GM19438 (cell line): ENCODE data around the gene LILRA6.
"Not testable (repeated sequence)": the region's sequence is repeated elsewhere in the genome, so short reads cannot be mapped to it uniquely, and the experiment has no call there.

ENCODE experiments used
- ATAC-seq: cut with Tn5 transposase; IDR thresholded peaks from one replicate; pipeline ENCODE4 v1.9.1; 2021; ENCODE audit warnings: low read depth; ENCODE audit not compliant: unreplicated experiment

Gene LILRA6

GRCh38 chr19:54242646-54243045 lies at the start of gene LILRA6:
LILRA6 (minus strand) TSS chr19:54242790.
- ATAC-seq: not testable (repeated sequence)

GRCh38 chr19:54289160-54289559 lies 46.6 kb upstream of the LILRA6 start:
- ATAC-seq: not testable (repeated sequence)

GRCh38 chr19:54287456-54287855 lies 44.9 kb upstream of the LILRA6 start:
- no peak for ATAC-seq

- not testable (repeated sequence) for ATAC-seq
Observed at GRCh38 chr19:54286283-54286682, 43.7 kb upstream of the LILRA6 start.

- ATAC-seq: not testable (repeated sequence)
Observed at GRCh38 chr19:54285427-54286056, 43.0 kb upstream of the LILRA6 start.

- ATAC-seq: no peak
Observed at GRCh38 chr19:54282686-54283470, 40.3 kb upstream of the LILRA6 start.

GRCh38 chr19:54281729-54282075 lies 39.1 kb upstream of the LILRA6 start:
- ATAC-seq: not testable (repeated sequence)

GRCh38 chr19:54281007-54281728 lies 38.6 kb upstream of the LILRA6 start, which contains the start of gene LILRB2:
LILRB2 (minus strand) TSS chr19:54281110; CDS start chr19:54280496, 614 bp downstream.
- no peak for ATAC-seq

GRCh38 chr19:54280441-54280840 lies 37.9 kb upstream of the LILRA6 start:
- not testable (repeated sequence) for ATAC-seq

- not testable (repeated sequence) for ATAC-seq
Observed at GRCh38 chr19:54280025-54280424, 37.4 kb upstream of the LILRA6 start.

- no peak for ATAC-seq
Observed at GRCh38 chr19:54279406-54279962, 36.9 kb upstream of the LILRA6 start.

- not testable (repeated sequence) for ATAC-seq
Observed at GRCh38 chr19:54278571-54279195, 36.1 kb upstream of the LILRA6 start.

GRCh38 chr19:54278056-54278455 lies 35.5 kb upstream of the LILRA6 start:
- ATAC-seq: not testable (repeated sequence)

GRCh38 chr19:54277111-54277615 lies 34.6 kb upstream of the LILRA6 start:
- ATAC-seq: not testable (repeated sequence)

- no peak for ATAC-seq
Observed at GRCh38 chr19:54275951-54276350, 33.4 kb upstream of the LILRA6 start.

GRCh38 chr19:54274516-54274915 lies 31.9 kb upstream of the LILRA6 start:
- ATAC-seq: not testable (repeated sequence)

GRCh38 chr19:54273821-54274220 lies 31.2 kb upstream of the LILRA6 start:
- no peak for ATAC-seq

- not testable (repeated sequence) for ATAC-seq
Observed at GRCh38 chr19:54272181-54272580, 29.6 kb upstream of the LILRA6 start.

- not testable (repeated sequence) for ATAC-seq
Observed at GRCh38 chr19:54271587-54271986, 29.0 kb upstream of the LILRA6 start.

- no peak for ATAC-seq
Observed at GRCh38 chr19:54271106-54271505, 28.5 kb upstream of the LILRA6 start.
